WERI-Rb-1 (cell line): Measurements from ENCODE around the gene FAT1.

Experiments used
- DNase-seq: peaks from one replicate; pipeline ENCODE4 v3.0.0-alpha.2; 2020
- H3K27ac ChIP-seq: fragments of 250-450 bp; sonication (Bioruptor Pico); 2 replicates; pipeline ENCODE4 v1.5.1; 2020; ENCODE audit warnings: mild to moderate bottlenecking, moderate library complexity
- H3K27me3 ChIP-seq: fragments of 250-450 bp; sonication (Bioruptor Pico); 2 replicates; pipeline ENCODE4 v1.5.1; 2021; ENCODE audit warnings: mild to moderate bottlenecking, low read depth, moderate library complexity; ENCODE audit not compliant: insufficient read depth, severe bottlenecking
- H3K36me3 ChIP-seq: fragments of 250-450 bp; sonication (Bioruptor Pico); 2 replicates; pipeline ENCODE4 v1.5.1; 2020; ENCODE audit warnings: mild to moderate bottlenecking, moderate library complexity
- H3K4me3 ChIP-seq: 2 replicates; pipeline ENCODE4 v1.5.1; 2011; ENCODE audit warnings: low read depth, mild to moderate bottlenecking, control low read depth, low read length
- H3K9me3 ChIP-seq: fragments of 250-450 bp; sonication (Bioruptor Pico); 2 replicates; pipeline ENCODE4 v1.5.1; 2021; ENCODE audit warnings: mild to moderate bottlenecking, moderate library complexity; ENCODE audit not compliant: severe bottlenecking
- CTCF ChIP-seq: IDR thresholded peaks from 2 replicates; pipeline ENCODE4 v1.5.1; 2011; ENCODE audit warnings: low read depth, mild to moderate bottlenecking, control low read depth, inconsistent platforms, low read length

Gene FAT1

GRCh38 chr4:186570193-186570996, 153.3 kb downstream of the FAT1 start:
- TF ChIP-seq CTCF = no peak
- H3K27me3 ChIP-seq = peaks cover 100% of the 10 kb centered on the region
- no peak overlapping the region for H3K27ac ChIP-seq
- no peaks in the 10 kb centered on the region for H3K36me3 ChIP-seq
- H3K9me3 ChIP-seq = peaks cover 6% of the 10 kb centered on the region
- H3K4me3 ChIP-seq = no peak overlapping the region
- DNase-seq = no peak

- Histone ChIP-seq H3K27ac (no peak overlapping the region), H3K27me3 (peaks cover 100% of the 10 kb centered on the region), H3K9me3 (peaks cover 7% of the 10 kb centered on the region), H3K4me3 (no peak overlapping the region), H3K36me3 (no peaks in the 10 kb centered on the region)
- DNase-seq = no peak
- no peak for TF ChIP-seq CTCF
Measured at GRCh38 chr4:186569533-186570192, 154.0 kb downstream of the FAT1 start.

GRCh38 chr4:186566068-186566467, 157.6 kb downstream of the FAT1 start:
- no peak for TF ChIP-seq CTCF
- DNase-seq = no peak
- H3K27me3 ChIP-seq = peaks cover 97% of the 10 kb centered on the region

GRCh38 chr4:186563761-186564160, 159.9 kb downstream of the FAT1 start:
- no peak for TF ChIP-seq CTCF
- Histone ChIP-seq H3K27me3 (peaks cover 97% of the 10 kb centered on the region), H3K9me3 (peaks cover 10% of the 10 kb centered on the region), H3K36me3 (no peaks in the 10 kb centered on the region), H3K4me3 (no peak overlapping the region), H3K27ac (no peak overlapping the region)
- DNase-seq = no peak

More at GRCh38 chr4:186566068-186566467, 157.6 kb downstream of the FAT1 start:
- H3K4me3 ChIP-seq = no peak overlapping the region
- H3K27ac ChIP-seq = no peak overlapping the region
- H3K9me3 ChIP-seq = peaks cover 7% of the 10 kb centered on the region
- no peaks in the 10 kb centered on the region for H3K36me3 ChIP-seq

GRCh38 chr4:186561748-186562147, 161.9 kb downstream of the FAT1 start:
- peaks cover 10% of the 10 kb centered on the region for H3K9me3 ChIP-seq
- no peak overlapping the region for H3K27ac ChIP-seq
- H3K27me3 ChIP-seq = peaks cover 97% of the 10 kb centered on the region
- no peak for TF ChIP-seq CTCF
- H3K36me3 ChIP-seq = no peaks in the 10 kb centered on the region
- DNase-seq = no peak
- H3K4me3 ChIP-seq = no peak overlapping the region
